ENCODE measurements around the gene SMC2.

SMC2 gene

GRCh38 chr9:104093647-104094533, at the start of gene SMC2:
Gene SMC2 (plus strand): TSS chr9:104094309. CDS start chr9:104095385, 1,076 bp downstream.
- Histone ChIP-seq H3K27ac (peak within 1 kb of the TSS; percentile 99), H3K36me3 (peaks cover 20% of the 10 kb centered on the region), H3K4me3 (ENCODE audit: low read depth, low read length) (peak within 1 kb of the TSS; percentile 95), H3K27me3 (ENCODE audit: insufficient read depth, low read depth, severe bottlenecking) (no peaks in the 10 kb centered on the region), H3K9me3 (ENCODE audit: severe bottlenecking) (no peaks in the 10 kb centered on the region)
- no peak for TF ChIP-seq CTCF (IDR thresholded peaks at IDR 0.05; ENCODE audit: low read depth, low read length)
- DNase-seq: peak; percentile 97

DNA sequence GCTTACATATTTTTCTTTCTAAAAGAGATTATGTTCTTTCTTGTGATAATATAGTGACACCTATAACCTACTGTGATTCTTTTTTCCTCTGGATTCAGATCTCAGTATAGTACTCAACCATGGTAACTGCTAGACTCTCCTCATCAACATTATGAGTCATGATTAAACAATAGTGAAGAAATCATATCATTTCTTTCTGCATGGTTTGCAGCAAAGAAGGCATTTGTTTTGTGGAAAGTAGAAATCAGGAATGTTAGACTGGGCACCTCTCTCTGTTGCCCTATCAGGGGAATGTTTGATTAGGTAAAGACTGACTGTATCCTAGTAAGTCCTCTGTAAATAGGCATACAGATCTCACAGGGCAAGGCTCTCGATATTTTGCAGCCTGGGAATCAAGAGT, 25.6 kb upstream of the SMC2 start:
- TF ChIP-seq CTCF (IDR thresholded peaks at IDR 0.05; ENCODE audit: low read depth, low read length): no peak

DNA sequence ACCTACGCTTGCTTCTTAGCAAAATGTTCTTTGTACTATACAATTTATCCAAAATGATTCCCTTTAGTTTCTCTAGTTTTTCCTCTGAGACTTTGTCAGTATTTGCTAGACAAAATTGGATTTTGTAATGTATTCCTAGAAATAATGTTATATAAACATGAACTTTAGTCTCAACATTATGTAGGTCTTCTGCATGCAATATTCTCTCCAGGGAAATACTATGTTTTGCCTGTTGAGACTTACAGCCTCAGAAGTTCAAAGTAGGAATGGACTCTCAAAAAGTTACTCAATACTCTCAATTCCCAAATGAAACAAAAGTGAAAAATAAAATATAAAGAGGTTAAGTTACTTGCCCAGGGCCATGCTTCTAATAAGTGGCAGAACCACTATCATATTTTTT, 24.8 kb upstream of the SMC2 start:
- H3K9me3 ChIP-seq (ENCODE audit: severe bottlenecking): no peaks in the 10 kb centered on the region
- no peak for TF ChIP-seq CTCF (IDR thresholded peaks at IDR 0.05; ENCODE audit: low read depth, low read length)
- no peaks in the 10 kb centered on the region for H3K27me3 ChIP-seq (ENCODE audit: insufficient read depth, low read depth, severe bottlenecking)
- H3K36me3 ChIP-seq: no peaks in the 10 kb centered on the region
- H3K27ac ChIP-seq: no peak overlapping the region
- DNase-seq: no peak
- H3K4me3 ChIP-seq (ENCODE audit: low read depth, low read length): no peak overlapping the region

More for the DNA sequence above, 25.6 kb upstream of the SMC2 start:
- H3K4me3 ChIP-seq (ENCODE audit: low read depth, low read length): no peak overlapping the region
- no peaks in the 10 kb centered on the region for H3K9me3 ChIP-seq (ENCODE audit: severe bottlenecking)
- no peaks in the 10 kb centered on the region for H3K27me3 ChIP-seq (ENCODE audit: insufficient read depth, low read depth, severe bottlenecking)
- no peaks in the 10 kb centered on the region for H3K36me3 ChIP-seq
- no peak overlapping the region for H3K27ac ChIP-seq
- DNase-seq: no peak

GRCh38 chr9:104071589-104071988, 22.5 kb upstream of the SMC2 start:
- Histone ChIP-seq H3K9me3 (ENCODE audit: severe bottlenecking) (no peaks in the 10 kb centered on the region), H3K36me3 (no peaks in the 10 kb centered on the region), H3K27me3 (ENCODE audit: insufficient read depth, low read depth, severe bottlenecking) (no peaks in the 10 kb centered on the region), H3K4me3 (ENCODE audit: low read depth, low read length) (no peak overlapping the region), H3K27ac (no peak overlapping the region)
- TF ChIP-seq CTCF (IDR thresholded peaks at IDR 0.05; ENCODE audit: low read depth, low read length): no peak
- DNase-seq: no peak

- Histone ChIP-seq H3K36me3 (no peaks in the 10 kb centered on the region), H3K27me3 (ENCODE audit: insufficient read depth, low read depth, severe bottlenecking) (no peaks in the 10 kb centered on the region), H3K4me3 (ENCODE audit: low read depth, low read length) (no peak overlapping the region), H3K9me3 (ENCODE audit: severe bottlenecking) (no peaks in the 10 kb centered on the region), H3K27ac (no peak overlapping the region)
- TF ChIP-seq CTCF (IDR thresholded peaks at IDR 0.05; ENCODE audit: low read depth, low read length): no peak
- DNase-seq: no peak
Observed at GRCh38 chr9:104073098-104073769, 20.9 kb upstream of the SMC2 start.

All from WERI-Rb-1 (cell line).